GOT3 (cell line): ENCODE measurements around the gene ST8SIA5.
"Not testable (repeated sequence)": the region's sequence is repeated elsewhere in the genome, so short reads cannot be mapped to it uniquely, and the experiment has no call there.

Experiments used
- DNase-seq: peaks from one replicate; lab custom pipeline; 2025; ENCODE audit warnings: mixed read lengths; lab: John Stamatoyannopoulos, UW

The ST8SIA5 gene, protein sequence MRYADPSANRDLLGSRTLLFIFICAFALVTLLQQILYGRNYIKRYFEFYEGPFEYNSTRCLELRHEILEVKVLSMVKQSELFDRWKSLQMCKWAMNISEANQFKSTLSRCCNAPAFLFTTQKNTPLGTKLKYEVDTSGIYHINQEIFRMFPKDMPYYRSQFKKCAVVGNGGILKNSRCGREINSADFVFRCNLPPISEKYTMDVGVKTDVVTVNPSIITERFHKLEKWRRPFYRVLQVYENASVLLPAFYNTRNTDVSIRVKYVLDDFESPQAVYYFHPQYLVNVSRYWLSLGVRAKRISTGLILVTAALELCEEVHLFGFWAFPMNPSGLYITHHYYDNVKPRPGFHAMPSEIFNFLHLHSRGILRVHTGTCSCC

DNA sequence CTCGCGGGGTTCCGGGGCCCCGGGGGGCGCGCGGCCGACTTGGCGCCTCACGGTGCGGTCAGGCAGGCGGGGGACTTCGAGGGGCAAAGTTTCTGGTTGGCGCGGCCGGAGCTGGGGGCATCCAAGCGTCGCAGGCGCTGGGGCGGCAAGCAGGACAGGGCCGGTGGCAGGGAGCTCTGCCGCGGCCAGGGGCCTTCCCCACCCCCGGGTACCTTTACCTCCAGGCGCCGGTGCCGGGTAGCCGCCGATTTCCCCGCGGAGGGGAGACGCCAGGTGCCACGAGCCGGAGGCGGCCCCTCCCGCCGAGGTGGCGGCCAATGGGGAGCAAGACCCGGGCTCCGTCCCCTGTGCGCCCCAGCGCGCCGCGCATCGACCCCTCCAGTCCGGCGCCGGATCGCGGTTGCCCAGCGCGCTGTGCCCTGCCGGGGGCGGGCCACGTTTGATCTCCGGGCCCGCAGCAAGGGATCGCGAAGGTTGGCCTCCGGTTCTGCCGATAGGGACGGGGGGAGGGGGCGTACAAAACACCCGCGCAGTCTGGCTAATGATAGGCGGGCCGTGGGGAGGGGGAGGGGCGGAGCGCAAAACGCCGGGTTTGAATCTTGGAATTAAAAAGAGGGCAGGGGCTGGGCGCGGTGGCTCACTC is at the start of gene ST8SIA5:
TSS of gene ST8SIA5 (minus strand) at position 495 of the 643 bp plus-strand sequence. CDS start 545 bp downstream, outside the sequence.
- no peak for DNase-seq

- not testable (repeated sequence) for DNase-seq
Measured at GRCh38 chr18:46795945-46796344, 39.1 kb upstream of the ST8SIA5 start.

DNA sequence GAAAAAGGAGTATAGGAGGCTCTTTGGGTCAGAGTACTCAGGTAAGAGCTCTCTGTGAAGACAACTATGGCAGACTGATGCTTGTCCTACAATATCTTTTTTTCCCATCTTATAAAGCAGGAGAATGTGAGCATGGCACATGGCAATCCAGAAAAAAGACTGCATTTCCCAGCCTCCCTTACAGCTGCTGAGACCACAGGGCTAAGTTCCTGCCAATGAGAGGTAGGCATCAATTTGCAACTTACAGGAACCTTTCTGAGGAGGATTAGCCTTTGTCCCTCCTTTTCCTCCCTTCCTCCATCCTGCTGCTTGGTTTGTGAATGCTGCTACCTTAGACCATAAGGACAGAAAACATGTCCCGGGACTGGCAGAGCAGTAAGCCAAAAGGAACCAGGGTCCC is 37.8 kb upstream of the ST8SIA5 start:
- DNase-seq: no peak

- DNase-seq: no peak
Measured at GRCh38 chr18:46793565-46793964, 36.7 kb upstream of the ST8SIA5 start.

DNA sequence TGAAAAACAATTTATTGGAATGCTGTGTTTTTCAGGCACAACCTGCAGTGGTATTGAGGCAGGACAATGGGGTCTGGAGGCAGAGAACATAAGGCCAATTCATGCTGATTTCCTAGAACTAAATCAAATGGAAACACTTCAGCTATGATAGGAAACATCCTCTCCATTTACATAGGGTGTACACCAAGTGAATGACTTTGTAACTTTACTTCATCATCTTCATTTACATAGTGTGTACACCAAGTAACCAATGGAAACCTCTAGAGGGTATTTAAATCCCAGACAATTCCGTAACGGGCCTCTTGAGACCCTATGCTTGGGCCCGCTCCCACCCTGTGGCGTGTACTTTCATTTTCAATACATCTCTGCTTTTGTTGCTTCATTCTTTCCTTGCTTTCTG is 32.2 kb upstream of the ST8SIA5 start:
- DNase-seq: no peak

DNA sequence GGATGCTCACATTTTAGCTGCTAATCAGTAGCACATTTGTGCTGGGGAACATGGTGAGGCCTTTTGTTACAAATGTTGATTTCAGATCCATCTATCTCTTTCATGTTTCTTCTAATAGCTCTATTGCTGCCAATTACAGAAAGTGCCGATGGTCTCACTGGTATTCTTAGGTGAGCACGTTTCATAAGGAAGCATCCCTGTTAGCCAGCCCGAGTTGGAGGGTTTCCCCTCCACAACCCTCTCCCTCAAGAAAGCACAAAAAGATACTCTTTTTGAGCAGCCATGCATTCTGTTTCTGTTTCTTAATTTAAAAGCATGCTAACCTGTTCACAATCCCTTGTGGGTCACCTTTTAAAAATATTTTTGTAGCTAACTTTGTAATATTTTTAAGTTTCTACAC is 30.8 kb upstream of the ST8SIA5 start:
- no peak for DNase-seq

DNA sequence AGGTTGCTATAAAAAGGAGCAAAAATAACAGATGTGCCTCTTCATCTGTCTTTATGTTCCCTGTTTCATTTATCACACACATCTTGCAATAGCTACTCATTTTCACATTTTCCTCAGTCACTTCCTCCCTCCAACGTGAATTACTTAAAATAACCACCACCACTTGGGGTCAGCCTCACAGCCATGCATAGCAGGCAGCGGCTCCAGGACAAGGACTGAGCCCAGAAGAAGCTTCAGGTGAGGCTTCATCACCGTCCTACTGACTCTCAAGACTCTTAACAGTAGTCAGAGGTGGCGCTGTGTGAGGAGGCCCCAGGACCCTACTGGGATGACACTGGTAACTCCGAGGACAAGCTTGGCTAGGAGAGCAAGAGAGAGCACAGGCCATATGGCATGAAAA is 15.5 kb upstream of the ST8SIA5 start:
- DNase-seq: no peak

- no peak for DNase-seq
Measured at GRCh38 chr18:46771141-46771540, 14.3 kb upstream of the ST8SIA5 start.

GRCh38 chr18:46770708-46771107 is 13.9 kb upstream of the ST8SIA5 start:
- no peak for DNase-seq

DNA sequence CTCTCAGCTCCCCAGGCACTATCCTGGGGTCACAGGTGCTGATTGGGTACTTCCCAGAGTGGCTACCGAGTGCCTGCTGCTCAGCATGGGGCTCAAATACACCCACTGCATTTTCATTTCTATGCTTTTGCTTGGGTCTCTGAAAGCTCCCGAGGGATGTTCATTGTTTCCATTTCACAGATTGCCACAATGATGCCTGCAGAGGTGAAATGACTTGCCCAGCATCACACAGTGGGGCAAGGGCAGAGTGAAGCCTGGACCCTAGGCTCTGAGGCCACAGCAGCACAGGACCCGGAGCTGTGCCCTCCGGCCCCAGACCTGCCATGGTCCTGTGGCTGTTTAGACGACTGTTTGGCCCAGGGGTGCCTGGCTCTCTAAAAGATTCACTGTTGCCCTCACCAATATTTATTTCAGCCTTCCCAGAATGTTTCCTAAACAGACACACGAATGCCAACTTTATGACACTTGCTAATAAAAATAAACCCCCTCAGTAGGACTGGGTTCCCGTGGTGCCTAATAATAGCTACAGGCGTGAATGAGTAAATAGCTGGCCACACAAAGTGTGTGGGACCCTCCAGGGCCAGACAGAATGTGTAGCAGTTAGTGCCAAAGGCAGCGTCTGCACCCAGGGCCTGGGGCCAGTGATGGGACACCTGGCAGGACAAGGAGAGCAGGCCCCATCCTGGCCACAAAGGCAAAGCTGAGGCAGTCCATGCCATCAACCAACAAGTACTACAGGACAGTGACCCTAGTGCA is 11.5 kb upstream of the ST8SIA5 start:
- DNase-seq: no peak

DNA sequence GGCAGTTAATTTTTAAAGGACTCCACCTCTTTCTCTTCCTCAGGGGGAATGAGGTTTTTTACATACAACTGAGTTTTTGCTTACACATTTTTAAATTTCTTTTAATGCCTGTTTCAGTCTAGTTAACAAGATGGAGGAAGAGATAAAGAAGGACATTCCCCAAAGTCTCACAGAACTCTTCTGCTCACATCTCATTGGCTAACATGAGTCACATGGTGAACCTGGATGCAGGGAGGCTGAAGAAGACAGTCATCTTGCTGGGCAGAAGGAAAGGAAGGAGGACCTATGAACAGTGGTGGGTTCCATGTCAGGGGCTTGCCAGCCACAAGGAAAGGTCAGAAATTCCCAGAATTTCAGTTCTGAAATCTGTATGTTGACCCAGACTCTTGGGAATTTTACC is 10.4 kb upstream of the ST8SIA5 start:
- DNase-seq: no peak

GRCh38 chr18:46764586-46764985 is 7.7 kb upstream of the ST8SIA5 start:
- DNase-seq: no peak

DNA sequence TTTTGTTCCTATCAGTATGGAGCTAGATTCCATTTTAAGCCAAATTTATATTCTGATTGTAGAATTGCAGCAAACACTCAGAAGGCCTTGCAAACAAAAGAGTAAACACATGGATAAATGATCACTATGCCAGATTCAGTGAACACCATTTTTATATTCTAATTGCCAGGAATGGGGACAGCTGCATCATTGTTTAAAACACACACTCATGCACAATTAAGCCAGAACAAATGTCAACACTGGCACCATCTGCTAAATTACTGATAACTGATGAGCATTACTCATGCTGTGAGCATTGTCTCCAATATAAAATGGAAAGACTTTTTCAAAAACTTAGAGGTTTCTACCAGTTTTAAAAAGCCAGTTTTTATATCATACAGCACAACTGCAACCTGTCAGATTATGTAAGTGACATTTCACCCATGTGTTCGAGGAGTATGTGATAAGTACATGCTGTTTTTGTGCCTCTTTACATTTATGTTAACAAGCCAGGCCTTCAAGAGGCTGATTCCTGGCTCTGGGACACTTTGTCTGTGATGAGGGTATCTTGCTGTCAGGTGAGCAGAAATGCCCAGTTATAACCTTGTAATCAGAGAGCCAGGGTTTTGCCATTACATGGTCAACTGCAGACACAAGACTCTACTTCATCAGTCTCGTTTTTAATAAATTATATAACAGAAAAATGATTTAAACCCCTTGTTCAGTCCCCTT is 4.4 kb upstream of the ST8SIA5 start:
- no peak for DNase-seq

DNA sequence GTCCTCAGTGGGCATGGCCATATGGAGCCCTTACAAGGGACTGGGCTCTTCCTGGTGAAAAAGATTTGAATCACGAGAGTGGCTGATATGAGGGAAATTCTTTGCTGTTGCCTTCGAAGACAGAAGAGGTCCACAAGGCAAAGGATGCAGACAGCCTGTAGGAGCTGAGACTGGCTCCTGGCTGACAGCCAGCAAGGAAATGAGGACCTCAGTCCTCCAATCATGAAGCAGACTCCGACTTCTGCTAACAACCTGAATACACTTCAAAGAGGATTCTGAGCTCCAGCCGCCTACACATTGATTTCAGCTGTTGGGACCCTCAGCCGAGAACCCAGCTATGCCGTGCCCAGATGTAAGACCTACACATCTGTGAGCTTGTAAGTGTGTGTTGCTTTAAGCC is 3.0 kb upstream of the ST8SIA5 start:
- no peak for DNase-seq

DNA sequence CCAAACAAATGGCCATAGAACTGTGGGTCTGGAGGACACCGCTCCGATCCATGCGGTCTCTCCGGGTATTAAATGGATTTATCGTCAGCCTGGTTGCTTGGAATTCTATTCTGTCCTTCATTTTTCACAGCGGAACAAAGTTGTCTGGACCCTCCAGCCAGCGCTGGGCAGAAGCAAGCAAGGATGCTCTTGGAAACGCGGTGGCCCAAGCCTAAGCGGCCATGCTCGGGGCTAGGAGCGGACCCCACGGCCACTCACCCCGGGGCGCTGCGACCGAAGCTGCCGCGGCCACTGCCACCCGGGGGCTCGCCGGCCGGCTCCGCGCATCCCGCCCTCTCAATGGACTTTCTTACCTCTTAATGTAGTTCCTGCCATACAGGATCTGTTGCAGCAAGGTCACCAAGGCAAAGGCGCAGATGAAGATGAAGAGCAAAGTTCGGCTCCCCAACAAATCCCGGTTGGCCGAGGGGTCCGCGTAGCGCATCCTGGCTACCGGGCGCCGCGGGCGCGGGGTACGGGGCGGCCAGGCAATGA is 761 bp downstream of the ST8SIA5 start:
- no peak for DNase-seq

DNA sequence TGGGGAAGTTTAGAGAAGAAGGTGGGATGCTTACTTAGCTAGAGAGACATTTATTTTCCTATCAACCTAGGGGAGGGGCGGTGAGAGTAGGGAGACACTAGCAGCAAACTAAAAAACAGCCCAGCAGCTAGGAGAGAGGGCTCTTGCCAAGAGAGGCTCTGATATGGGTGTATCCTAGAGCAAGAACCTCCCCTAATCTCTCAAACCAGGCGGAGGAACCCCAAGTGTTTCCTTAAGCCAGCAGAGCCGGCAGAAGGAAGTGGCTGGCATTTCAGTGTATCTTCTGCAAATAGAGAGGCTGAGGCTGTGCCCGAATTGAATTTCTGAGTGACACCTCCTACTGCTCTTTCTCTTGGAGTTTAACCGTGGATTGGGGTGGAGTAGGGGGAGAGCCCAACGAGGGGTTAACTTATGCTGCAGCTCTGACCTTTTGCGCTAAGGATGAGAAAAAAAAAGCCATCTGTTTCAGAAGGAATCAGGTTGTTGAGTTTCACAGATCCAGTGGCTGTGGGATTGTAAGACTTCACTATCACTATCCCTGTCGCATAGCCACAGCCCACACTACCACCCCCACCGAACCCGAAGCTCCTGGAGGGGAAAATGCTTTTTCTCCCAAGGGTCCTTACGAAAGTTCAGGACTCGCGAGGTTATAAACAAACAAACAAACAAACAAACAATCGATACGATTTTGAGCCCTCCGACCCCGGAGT is 1.4 kb downstream of the ST8SIA5 start:
- no peak for DNase-seq

DNA sequence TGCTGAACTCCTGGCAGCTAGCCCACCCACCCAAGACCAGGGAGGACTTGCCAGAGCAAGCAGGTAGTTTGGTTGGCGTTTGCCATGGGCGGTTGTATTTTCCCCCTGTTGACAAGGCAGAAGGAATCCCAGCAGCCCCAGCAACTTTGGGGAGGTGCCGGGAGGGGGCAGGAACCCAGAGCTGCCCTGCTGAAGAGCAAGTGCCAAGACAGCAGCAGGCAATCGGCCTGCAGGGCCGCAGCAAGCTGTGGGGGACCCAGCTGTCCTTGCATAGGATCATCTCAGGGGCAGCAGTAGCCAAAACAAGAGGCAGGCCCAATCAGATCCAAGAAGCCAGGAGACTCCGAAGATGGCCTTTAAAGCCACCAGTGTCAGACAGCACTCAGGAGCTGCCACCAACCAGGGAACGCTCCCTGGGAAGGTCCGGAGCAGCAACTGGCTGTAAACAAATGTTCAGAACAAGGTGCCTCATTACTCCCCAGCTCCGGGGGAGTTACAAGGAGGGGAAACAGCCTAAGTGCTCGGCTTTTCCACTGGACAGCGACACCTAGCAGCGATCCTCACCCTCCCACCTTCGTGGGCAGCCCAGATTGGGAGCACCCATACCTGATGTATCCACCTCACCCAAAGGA is 2.1 kb downstream of the ST8SIA5 start:
- DNase-seq: no peak

- no peak for DNase-seq
Measured at GRCh38 chr18:46754188-46754587, 2.7 kb downstream of the ST8SIA5 start.

- no peak for DNase-seq
Measured at GRCh38 chr18:46751882-46752281, 5.0 kb downstream of the ST8SIA5 start.

GRCh38 chr18:46750626-46751025 is 6.2 kb downstream of the ST8SIA5 start:
- no peak for DNase-seq

- no peak for DNase-seq
Measured at GRCh38 chr18:46748466-46748865, 8.4 kb downstream of the ST8SIA5 start.
